NT2/D1 (cell line): ENCODE measurements around the gene EMC8.

Experiments
- DNase-seq: peaks from one replicate; pipeline ENCODE4 v3.0.0-alpha.2; 2011; ENCODE audit warnings: low read depth, low spot score
- H3K27me3 ChIP-seq: 2 replicates; pipeline ENCODE4 v1.6.0; 2011; ENCODE audit warnings: mild to moderate bottlenecking; ENCODE audit not compliant: insufficient read length, insufficient read depth
- H3K36me3 ChIP-seq: 2 replicates; pipeline ENCODE4 v1.6.1; 2011; ENCODE audit warnings: mild to moderate bottlenecking, low read length, mixed read lengths; ENCODE audit not compliant: insufficient read depth, insufficient read length
- H3K4me1 ChIP-seq: 2 replicates; pipeline ENCODE4 v1.5.1; 2011; ENCODE audit not compliant: insufficient read depth, insufficient read length
- H3K4me3 ChIP-seq: 2 replicates; pipeline ENCODE4 v1.5.1; 2011; ENCODE audit warnings: low read depth; ENCODE audit not compliant: insufficient read length
- H3K9ac ChIP-seq: 2 replicates; pipeline ENCODE4 v1.6.0; 2011; ENCODE audit warnings: low read depth; ENCODE audit not compliant: insufficient read length
- H3K9me3 ChIP-seq: 2 replicates; pipeline ENCODE4 v1.5.1; 2011; ENCODE audit warnings: mild to moderate bottlenecking, low read length; ENCODE audit not compliant: insufficient read depth
- SUZ12 ChIP-seq: IDR thresholded peaks from 2 replicates; pipeline ENCODE4 v1.6.1; 2011; ENCODE audit not compliant: insufficient read length, insufficient read depth; ENCODE audit errors: extremely low read depth
- YY1 ChIP-seq: IDR thresholded peaks from 2 replicates; pipeline ENCODE4 v1.6.1; 2011; ENCODE audit not compliant: insufficient read length, insufficient read depth
- ZNF274 ChIP-seq: IDR thresholded peaks from 2 replicates; pipeline ENCODE4 v1.6.1; 2011; ENCODE audit warnings: mild to moderate bottlenecking, low read depth, low read length

The EMC8 gene

GRCh38 chr16:85799497-85800320 lies at the start of gene EMC8, which contains the start of gene COX4I1:
Gene EMC8, minus strand, starts transcription at chr16:85799544. Its CDS starts 249 bp downstream, at chr16:85799295.
Gene COX4I1, plus strand, starts transcription at chr16:85799695. Its CDS starts 1,511 bp downstream, at chr16:85801206.
- Histone ChIP-seq H3K9me3 (no peaks in the 10 kb centered on the region), H3K4me1 (peaks cover 7% of the 10 kb centered on the region), H3K27me3 (no peaks in the 10 kb centered on the region), H3K4me3 (peak within 1 kb of the TSS; percentile 99), H3K9ac (peak within 1 kb of the TSS; percentile 100), H3K36me3 (peaks cover 67% of the 10 kb centered on the region)
- peak; percentile 88 for DNase-seq
- no peak for TF ChIP-seq ZNF274
- TF ChIP-seq SUZ12: no peak
- TF ChIP-seq YY1: no peak

GRCh38 chr16:85848986-85849385 lies 49.6 kb upstream of the EMC8 start:
- H3K9me3 ChIP-seq: no peaks in the 10 kb centered on the region
- H3K4me3 ChIP-seq: no peak overlapping the region
- no peaks in the 10 kb centered on the region for H3K36me3 ChIP-seq
- no peak for DNase-seq
- H3K27me3 ChIP-seq: no peaks in the 10 kb centered on the region
- no peaks in the 10 kb centered on the region for H3K4me1 ChIP-seq
- TF ChIP-seq YY1 (no peak), SUZ12 (no peak), ZNF274 (no peak)
- no peak overlapping the region for H3K9ac ChIP-seq

GRCh38 chr16:85847681-85848601 lies 48.6 kb upstream of the EMC8 start:
- Histone ChIP-seq H3K27me3 (peaks cover 3% of the 10 kb centered on the region), H3K4me1 (no peaks in the 10 kb centered on the region)
- no peak for DNase-seq

GRCh38 chr16:85847036-85847435 lies 47.7 kb upstream of the EMC8 start:
- Histone ChIP-seq H3K4me3 (no peak overlapping the region), H3K36me3 (no peaks in the 10 kb centered on the region), H3K9ac (no peak overlapping the region), H3K27me3 (peaks cover 3% of the 10 kb centered on the region), H3K4me1 (no peaks in the 10 kb centered on the region), H3K9me3 (no peaks in the 10 kb centered on the region)
- DNase-seq: no peak
- TF ChIP-seq ZNF274 (no peak), YY1 (no peak), SUZ12 (no peak)

More at GRCh38 chr16:85847681-85848601, 48.6 kb upstream of the EMC8 start:
- Histone ChIP-seq H3K4me3 (no peak overlapping the region), H3K9ac (no peak overlapping the region), H3K9me3 (no peaks in the 10 kb centered on the region), H3K36me3 (no peaks in the 10 kb centered on the region)
- no peak for TF ChIP-seq YY1
- TF ChIP-seq ZNF274: no peak
- no peak for TF ChIP-seq SUZ12

GRCh38 chr16:85846461-85846860 lies 47.1 kb upstream of the EMC8 start:
- no peak overlapping the region for H3K9ac ChIP-seq
- H3K9me3 ChIP-seq: no peaks in the 10 kb centered on the region
- H3K4me3 ChIP-seq: no peak overlapping the region
- no peaks in the 10 kb centered on the region for H3K36me3 ChIP-seq
- no peak for DNase-seq
- no peaks in the 10 kb centered on the region for H3K4me1 ChIP-seq
- TF ChIP-seq ZNF274 (no peak), SUZ12 (no peak), YY1 (no peak)
- peaks cover 3% of the 10 kb centered on the region for H3K27me3 ChIP-seq

- Histone ChIP-seq H3K4me1 (no peaks in the 10 kb centered on the region), H3K36me3 (no peaks in the 10 kb centered on the region), H3K9ac (no peak overlapping the region), H3K9me3 (no peaks in the 10 kb centered on the region), H3K27me3 (peaks cover 3% of the 10 kb centered on the region), H3K4me3 (no peak overlapping the region)
- DNase-seq: no peak
- TF ChIP-seq YY1: no peak
- no peak for TF ChIP-seq ZNF274
- TF ChIP-seq SUZ12: no peak
Measured at GRCh38 chr16:85845266-85845665, 45.9 kb upstream of the EMC8 start.
